HG02852 (cell line): Measurements from ENCODE around the gene CDK5RAP2.
"Not testable (repeated sequence)": the region's sequence is repeated elsewhere in the genome, so short reads cannot be mapped to it uniquely, and the experiment has no call there.

Experiments used
- ATAC-seq: cut with Tn5 transposase; IDR thresholded peaks from one replicate; pipeline ENCODE4 v1.9.1; 2021; ENCODE audit warnings: mild to moderate bottlenecking, moderate library complexity; ENCODE audit not compliant: unreplicated experiment

The CDK5RAP2 gene

GRCh38 chr9:120475341-120475740 lies 104.6 kb downstream of the CDK5RAP2 start:
- no peak for ATAC-seq

- ATAC-seq, result no peak
Observed at GRCh38 chr9:120474591-120475243, 105.2 kb downstream of the CDK5RAP2 start.

- no peak for ATAC-seq
Observed at GRCh38 chr9:120473608-120474007, 106.4 kb downstream of the CDK5RAP2 start.

- ATAC-seq, result no peak
Observed at GRCh38 chr9:120465685-120466407, 114.1 kb downstream of the CDK5RAP2 start.

GRCh38 chr9:120464887-120465421 lies 115.0 kb downstream of the CDK5RAP2 start:
- ATAC-seq, result no peak

GRCh38 chr9:120464176-120464886 lies 115.6 kb downstream of the CDK5RAP2 start:
- no peak for ATAC-seq

GRCh38 chr9:120463765-120464164 lies 116.2 kb downstream of the CDK5RAP2 start:
- no peak for ATAC-seq

GRCh38 chr9:120461677-120462076 lies 118.3 kb downstream of the CDK5RAP2 start:
- not testable (repeated sequence) for ATAC-seq

- no peak for ATAC-seq
Observed at GRCh38 chr9:120456218-120456617, 123.7 kb downstream of the CDK5RAP2 start.

- no peak for ATAC-seq
Observed at GRCh38 chr9:120454467-120454866, 125.5 kb downstream of the CDK5RAP2 start.

GRCh38 chr9:120453792-120454191 lies 126.2 kb downstream of the CDK5RAP2 start:
- ATAC-seq, result no peak

GRCh38 chr9:120452631-120453030 lies 127.3 kb downstream of the CDK5RAP2 start:
- no peak for ATAC-seq

- ATAC-seq, result no peak
Observed at GRCh38 chr9:120450916-120451315, 129.1 kb downstream of the CDK5RAP2 start.

- ATAC-seq, result no peak
Observed at GRCh38 chr9:120449566-120449965, 130.4 kb downstream of the CDK5RAP2 start.

GRCh38 chr9:120447959-120448500 lies 131.9 kb downstream of the CDK5RAP2 start:
- no peak for ATAC-seq

- no peak for ATAC-seq
Observed at GRCh38 chr9:120446671-120447070, 133.3 kb downstream of the CDK5RAP2 start.

GRCh38 chr9:120443976-120444375 lies 136.0 kb downstream of the CDK5RAP2 start:
- ATAC-seq, result no peak

- no peak for ATAC-seq
Observed at GRCh38 chr9:120443489-120443888, 136.5 kb downstream of the CDK5RAP2 start.

- ATAC-seq, result no peak
Observed at GRCh38 chr9:120442308-120442995, 137.5 kb downstream of the CDK5RAP2 start.

- no peak for ATAC-seq
Observed at GRCh38 chr9:120441426-120442307, 138.3 kb downstream of the CDK5RAP2 start.
